Spleen (tissue), 11 donors: ENCODE results near the gene SORCS2. TPM values are rescaled to one million over a fixed set of nuclear protein-coding genes. Genes with fewer than 3 reads are reported as not detected.

Source experiments
- DNase-seq: peaks from one replicate; pipeline ENCODE4 v3.0.0-alpha.2; 2020
- H3K27ac ChIP-seq, 8 donors: fragments of 200-600 bp; sonication (generic) in 7 of 8; 1 replicate in 4 of 8; 2 replicates in 4 of 8; pipeline versions ENCODE4 v1.5.0 to v1.8.0; 2016 to 2021; ENCODE audit warnings: inconsistent platforms in 4 of 8, mild to moderate bottlenecking in 4 of 8, moderate library complexity in 1 of 8
- H3K27me3 ChIP-seq, 7 donors: fragments of 200-600 bp; sonication (generic) in 6 of 7; replicated peaks in 1 of 7; 1 replicate in 4 of 7; 2 replicates in 3 of 7; pipeline versions ENCODE4 v1.5.0 to v1.8.0; 2016 to 2021; ENCODE audit warnings: inconsistent platforms in 3 of 7, mild to moderate bottlenecking in 1 of 7
- H3K36me3 ChIP-seq, 6 donors: fragments of 200-600 bp; sonication (generic) in 5 of 6; 1 replicate in 4 of 6; 2 replicates in 2 of 6; pipeline versions ENCODE4 v1.5.0 to v1.8.0; 2016 to 2021; ENCODE audit warnings: inconsistent platforms in 2 of 6
- H3K4me1 ChIP-seq, 6 donors: fragments of 200-600 bp; sonication (generic) in 5 of 6; 1 replicate in 3 of 6; 2 replicates in 3 of 6; pipeline versions ENCODE4 v1.5.0 to v1.8.0; 2016 to 2021; ENCODE audit warnings: inconsistent platforms in 3 of 6
- H3K4me3 ChIP-seq, 8 donors: fragments of 200-600 bp; sonication (generic) in 7 of 8; 1 replicate in 4 of 8; 2 replicates in 4 of 8; pipeline versions ENCODE4 v1.5.0 to v1.8.0; 2016 to 2021; ENCODE audit warnings: inconsistent platforms in 4 of 8, mild to moderate bottlenecking in 4 of 8, moderate library complexity in 2 of 8
- H3K9me3 ChIP-seq, 8 donors: fragments of 200-600 bp; sonication (generic) in 7 of 8; 1 replicate in 4 of 8; 2 replicates in 4 of 8; pipeline versions ENCODE4 v1.5.0 to v1.8.0; 2016 to 2021; ENCODE audit warnings: inconsistent platforms in 4 of 8
- CTCF ChIP-seq, 11 experiments: fragments of 200-600 bp in 7 of 11; fragments of 450-650 bp in 4 of 11; sonication (generic) in 4 of 11; IDR thresholded peaks in 8 of 11; conservative IDR thresholded peaks in 3 of 11; 1 replicate in 7 of 11; 2 replicates in 4 of 11; pipeline versions ENCODE4 v1.4.0 to v1.8.0; 2016 to 2021; ENCODE audit warnings: antibody characterized with exemption in 11 of 11, inconsistent platforms in 4 of 11, mild to moderate bottlenecking in 1 of 11
- POLR2A ChIP-seq, 3 donors: fragments of 450-650 bp; IDR thresholded peaks; one replicate each; pipeline ENCODE4 v1.5.1; 2017; ENCODE audit warnings: antibody characterized with exemption in 3 of 3, mild to moderate bottlenecking in 1 of 3
- POLR2AphosphoS5 ChIP-seq, 3 donors: sonication (generic); formaldehyde crosslinking; IDR thresholded peaks; one replicate each; pipeline ENCODE4 v1.5.1; 2017; ENCODE audit warnings: antibody characterized with exemption in 3 of 3
- WGBS, 5 donors: extraction: QIAGEN DNeasy Blood & Tissue Kit in 3 of 5; methylation state at CpG; one replicate each; pipeline versions ENCODE4 v1.1.5 to v1.1.7; 2013 to 2018; 5-methylcytosine and 5-hydroxymethylcytosine counted together
- intact Hi-C: fragments of 100-400 bp; cut with DNase I; formaldehyde crosslinking; loops from one replicate; pipeline ENCODE4 v1.15.0; 2023; ENCODE audit warnings: low total_unique reads
- polyA plus RNA-seq, 3 donors: library from polyadenylated mRNA; stranded (reverse); fragments of 200-250 nt; gene quantifications; one replicate each; pipeline ENCODE4 v1.2.1, GENCODE V29; 2013
- total RNA-seq, 7 donors: library from RNA; depleted of rRNA in 3 of 7; stranded (reverse); fragments of >200 nt in 3 of 7; fragmentation: NEBNext Ultra II Directional in 4 of 7; extraction: Animal tissue kit (Norgen Biotek cat#: 25700) in 4 of 7; gene quantifications; one replicate each; pipeline versions ENCODE4 v1.1.0 to v1.2.1, GENCODE V29; 2016 to 2021
- donor health status: healthy with polysubstance abuse.
- donor health status: DM: no; HTN: no; CAD: no; lungs with moderate emphysema.
- donor health status: DM: no; HTN: no; CAD: no.
- donor health status: Bipolar disorder and iron deficiency.
- donor health status: healthy.
- donor health status: DM: no; HTN: no; CAD: no.
- donor health status: DM: yes; HTN: yes; CAD: no.

The SORCS2 gene
- total and polyA plus RNA-seq, 10 donors: 0.33 to 1.6 (median 0.60) TPM

GRCh38 chr4:7331682-7332000, 139.3 kb downstream of the SORCS2 start:
- 74 to 88% (median 81%) methylated on average over 7 to 11 of the region's 11 CpGs for WGBS, 5 donors
- intact Hi-C loops: no loop called here
- H3K9me3 ChIP-seq: no peaks in the 10 kb centered on the region

GRCh38 chr4:7332216-7333023, 140.1 kb downstream of the SORCS2 start:
- Histone ChIP-seq H3K27ac (no peak overlapping the region), H3K4me3 (no peak overlapping the region), H3K9me3 (no peaks in the 10 kb centered on the region), H3K36me3 (no peaks in the 10 kb centered on the region), H3K27me3 (peaks cover 0 to 66% (median 0%) of the 10 kb centered on the region in 7 donors), H3K4me1 (peaks cover 0 to 4% (median 0%) of the 10 kb centered on the region in 6 donors)
- TF ChIP-seq POLR2AphosphoS5 (IDR thresholded peaks at IDR 0.05) (no peak), CTCF (IDR thresholded peaks at IDR 0.05 in 8 of 11, conservative IDR thresholded peaks at IDR 0.05 in 3 of 11) (no peak), POLR2A (IDR thresholded peaks at IDR 0.05) (no peak)
- peak; percentile 67 for DNase-seq
- intact Hi-C loops: no loop called here
- WGBS, 5 donors: 60 to 75% (median 71%) methylated on average over 10 to 15 of the region's 15 CpGs

More at GRCh38 chr4:7331682-7332000, 139.3 kb downstream of the SORCS2 start:
- H3K27me3 ChIP-seq: peaks cover 0 to 69% (median 0%) of the 10 kb centered on the region in 7 donors
- H3K4me3 ChIP-seq: no peak overlapping the region
- peaks cover 0 to 6% (median 2%) of the 10 kb centered on the region in 6 donors for H3K4me1 ChIP-seq
- no peaks in the 10 kb centered on the region for H3K36me3 ChIP-seq
- TF ChIP-seq POLR2A (IDR thresholded peaks at IDR 0.05): no peak
- DNase-seq: peak; percentile 39
- no peak overlapping the region for H3K27ac ChIP-seq

- Histone ChIP-seq H3K27me3 (peaks cover 0 to 65% (median 0%) of the 10 kb centered on the region in 7 donors), H3K4me1 (peaks cover 0 to 4% (median 0%) of the 10 kb centered on the region in 6 donors), H3K4me3 (no peak overlapping the region), H3K9me3 (no peaks in the 10 kb centered on the region), H3K36me3 (no peaks in the 10 kb centered on the region), H3K27ac (no peak overlapping the region)
- TF ChIP-seq CTCF (IDR thresholded peaks at IDR 0.05 in 8 of 11, conservative IDR thresholded peaks at IDR 0.05 in 3 of 11) (no peak), POLR2A (IDR thresholded peaks at IDR 0.05) (no peak), POLR2AphosphoS5 (IDR thresholded peaks at IDR 0.05) (no peak)
- intact Hi-C loops: no loop called here
- DNase-seq: peak; percentile 69
- 72 to 85% (median 79%) methylated on average over 11 to 16 of the region's 16 CpGs for WGBS, 5 donors
These were observed 140.9 kb downstream of the SORCS2 start for GRCh38 chr4:7333024-7333780.

- peak; percentile 58 for DNase-seq
- TF ChIP-seq CTCF (IDR thresholded peaks at IDR 0.05 in 8 of 11, conservative IDR thresholded peaks at IDR 0.05 in 3 of 11) (no peak), POLR2A (IDR thresholded peaks at IDR 0.05) (no peak), POLR2AphosphoS5 (IDR thresholded peaks at IDR 0.05) (no peak)
- H3K36me3 ChIP-seq: no peaks in the 10 kb centered on the region
- WGBS, 5 donors: 76 to 85% (median 82%) methylated on average over 15 to 16 of the region's 16 CpGs
- intact Hi-C loops: no loop called here
- H3K9me3 ChIP-seq: no peaks in the 10 kb centered on the region
- H3K27me3 ChIP-seq: peaks cover 0 to 58% (median 0%) of the 10 kb centered on the region in 7 donors
- no peak overlapping the region for H3K27ac ChIP-seq
- H3K4me1 ChIP-seq: peaks cover 0 to 4% (median 0%) of the 10 kb centered on the region in 6 donors
- no peak overlapping the region for H3K4me3 ChIP-seq
These were observed 141.6 kb downstream of the SORCS2 start for GRCh38 chr4:7333801-7334421.
